Central memory CD8-positive, alpha-beta T cell (primary cell): ENCODE measurements around the gene CNTNAP2.
"Not testable (repeated sequence)": the region's sequence is repeated elsewhere in the genome, so short reads cannot be mapped to it uniquely, and the experiment has no call there.

Experiments
- ATAC-seq: fragments of 150-1000 bp; cut with Tn5 transposase; replicated peaks from 2 replicates; pipeline ENCODE4 v1.10.0; 2022; ENCODE audit warnings: mild to moderate bottlenecking, moderate FRiP score, moderate number of reproducible peaks; ENCODE audit not compliant: poor library complexity, severe bottlenecking; ENCODE audit errors: extremely low read depth
- DNase-seq, 2 donors: peaks; one replicate each; pipeline ENCODE4 v3.0.0; 2021; ENCODE audit warnings: low spot score in 2 of 2
- H3K27ac Mint-ChIP-seq: one replicate; pipeline ENCODE4 v1.8.0; 2022; ENCODE audit warnings: low read depth, mild to moderate bottlenecking, moderate library complexity, mixed read lengths
- H3K27me3 Mint-ChIP-seq: one replicate; pipeline ENCODE4 v1.8.0; 2022; ENCODE audit warnings: mixed read lengths
- H3K36me3 Mint-ChIP-seq: one replicate; pipeline ENCODE4 v1.8.0; 2022; ENCODE audit warnings: mild to moderate bottlenecking, moderate library complexity, mixed read lengths; ENCODE audit not compliant: insufficient read depth
- H3K4me1 Mint-ChIP-seq: one replicate; pipeline ENCODE4 v1.8.0; 2022; ENCODE audit warnings: mixed read lengths
- H3K4me3 Mint-ChIP-seq: one replicate; pipeline ENCODE4 v1.8.0; 2022; ENCODE audit warnings: mild to moderate bottlenecking, moderate library complexity, mixed read lengths
- H3K9me3 Mint-ChIP-seq: one replicate; pipeline ENCODE4 v1.8.0; 2022; ENCODE audit warnings: mixed read lengths

The CNTNAP2 gene

DNA sequence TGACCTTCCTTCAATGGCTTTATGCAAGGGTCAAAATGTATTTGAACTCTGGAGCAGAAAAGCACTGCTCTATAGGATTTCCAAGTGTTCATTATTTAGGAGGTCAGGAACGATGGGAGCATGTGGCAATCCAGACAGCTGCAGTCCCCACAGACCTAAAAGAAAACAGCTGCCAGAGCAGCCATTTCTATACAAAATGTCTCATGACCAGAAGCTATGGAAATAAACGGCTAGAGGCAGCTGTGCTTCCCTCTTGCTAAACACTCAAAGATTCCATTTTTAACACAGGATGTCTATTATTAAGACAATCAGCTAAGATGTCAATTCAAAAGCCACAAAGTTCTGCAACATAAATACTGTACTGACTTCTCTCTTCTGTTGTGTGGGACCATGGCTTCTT, 1594.8 kb downstream of the CNTNAP2 start:
- Mint-ChIP-seq H3K4me3 (no peak overlapping the region), H3K27ac (no peak overlapping the region), H3K4me1 (no peaks in the 10 kb centered on the region), H3K36me3 (no peaks in the 10 kb centered on the region), H3K9me3 (peaks cover 29% of the 10 kb centered on the region), H3K27me3 (no peaks in the 10 kb centered on the region)
- ATAC-seq (no peak), DNase-seq (no peak)

GRCh38 chr7:147721962-147722830, 1605.6 kb downstream of the CNTNAP2 start:
- no peak overlapping the region for H3K4me3 Mint-ChIP-seq
- H3K4me1 Mint-ChIP-seq, result no peaks in the 10 kb centered on the region
- DNase-seq (no peak), ATAC-seq (no peak)
- no peak overlapping the region for H3K27ac Mint-ChIP-seq
- H3K9me3 Mint-ChIP-seq, result peaks cover 12% of the 10 kb centered on the region
- no peaks in the 10 kb centered on the region for H3K36me3 Mint-ChIP-seq
- H3K27me3 Mint-ChIP-seq, result no peaks in the 10 kb centered on the region

- no peak overlapping the region for H3K4me3 Mint-ChIP-seq
- ATAC-seq (no peak), DNase-seq (no peak)
- H3K9me3 Mint-ChIP-seq, result peaks cover 12% of the 10 kb centered on the region
- no peaks in the 10 kb centered on the region for H3K27me3 Mint-ChIP-seq
- no peaks in the 10 kb centered on the region for H3K4me1 Mint-ChIP-seq
- no peaks in the 10 kb centered on the region for H3K36me3 Mint-ChIP-seq
- H3K27ac Mint-ChIP-seq, result no peak overlapping the region
These were observed 1606.9 kb downstream of the CNTNAP2 start for GRCh38 chr7:147723536-147723935.

DNA sequence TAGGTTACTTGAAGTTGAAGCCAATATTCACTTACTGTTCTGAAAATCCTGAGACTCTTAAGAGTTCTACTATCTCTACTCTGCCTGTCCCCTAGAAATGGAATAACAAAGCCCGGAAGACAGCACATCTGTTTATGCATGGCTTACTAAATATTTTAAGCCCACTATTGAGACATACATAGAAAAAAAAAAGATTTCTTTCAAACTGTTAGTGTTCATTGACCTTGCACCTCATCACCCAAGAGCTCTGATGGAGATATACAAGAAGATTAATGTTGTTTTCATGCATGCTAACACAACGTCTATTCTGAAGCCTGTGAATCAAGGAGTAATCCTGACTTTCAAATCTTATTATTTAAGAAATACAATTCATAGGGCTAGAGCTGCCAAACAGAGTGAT, 1614.7 kb downstream of the CNTNAP2 start:
- Mint-ChIP-seq H3K4me3 (no peak overlapping the region), H3K27ac (no peak overlapping the region), H3K36me3 (no peaks in the 10 kb centered on the region), H3K4me1 (no peaks in the 10 kb centered on the region), H3K27me3 (no peaks in the 10 kb centered on the region), H3K9me3 (peaks cover 21% of the 10 kb centered on the region)
- no peak for DNase-seq
- no peak for ATAC-seq

- H3K27ac Mint-ChIP-seq, result not testable (repeated sequence)
These were observed 1621.1 kb downstream of the CNTNAP2 start for GRCh38 chr7:147737559-147738214.

GRCh38 chr7:147742301-147742700, 1625.7 kb downstream of the CNTNAP2 start:
- Mint-ChIP-seq H3K4me3 (no peak overlapping the region), H3K36me3 (no peaks in the 10 kb centered on the region), H3K27ac (no peak overlapping the region), H3K9me3 (peaks cover 29% of the 10 kb centered on the region), H3K27me3 (no peaks in the 10 kb centered on the region), H3K4me1 (no peaks in the 10 kb centered on the region)
- DNase-seq (no peak), ATAC-seq (no peak)

More at GRCh38 chr7:147737559-147738214, 1621.1 kb downstream of the CNTNAP2 start:
- not testable (repeated sequence) for ATAC-seq, DNase-seq, H3K27me3 Mint-ChIP-seq, H3K4me1 Mint-ChIP-seq, H3K4me3 Mint-ChIP-seq, H3K36me3 Mint-ChIP-seq
- H3K9me3 Mint-ChIP-seq, result peaks cover 30% of the 10 kb centered on the region

GRCh38 chr7:147756300-147756699, 1639.7 kb downstream of the CNTNAP2 start:
- Mint-ChIP-seq H3K27me3 (no peaks in the 10 kb centered on the region), H3K36me3 (no peaks in the 10 kb centered on the region), H3K4me1 (no peaks in the 10 kb centered on the region), H3K27ac (no peak overlapping the region), H3K4me3 (no peak overlapping the region), H3K9me3 (peaks cover 14% of the 10 kb centered on the region)
- DNase-seq, result no peak
- no peak for ATAC-seq

DNA sequence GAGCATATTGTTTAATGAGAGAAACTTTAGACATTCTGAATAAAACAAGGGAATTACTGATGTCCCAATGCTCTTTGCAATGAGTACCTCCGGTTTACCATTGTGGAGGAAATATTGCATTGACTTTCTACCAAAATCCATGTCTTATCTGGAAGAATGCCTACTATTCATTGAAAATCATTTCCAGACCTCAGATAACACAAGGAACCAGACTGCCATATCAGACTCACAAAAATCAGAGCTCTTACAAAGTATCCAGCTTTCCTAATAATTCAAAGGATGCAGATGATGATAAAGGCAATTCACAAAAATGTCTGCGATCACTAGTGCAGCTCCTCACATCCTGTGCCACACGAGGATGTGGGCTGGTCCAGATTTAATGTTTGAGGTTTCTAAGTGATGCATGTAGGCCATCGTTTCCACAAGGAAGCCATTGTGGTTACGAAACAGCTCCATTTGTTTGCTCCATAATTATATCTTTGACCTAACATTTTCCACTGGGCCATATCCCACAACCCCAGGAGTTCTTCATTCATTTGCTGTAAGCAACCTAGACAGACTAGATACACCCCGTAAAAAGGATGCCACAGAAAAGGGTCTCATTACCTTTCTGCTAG, 1642.8 kb downstream of the CNTNAP2 start:
- H3K36me3 Mint-ChIP-seq, result no peaks in the 10 kb centered on the region
- no peak overlapping the region for H3K4me3 Mint-ChIP-seq
- H3K4me1 Mint-ChIP-seq, result no peaks in the 10 kb centered on the region
- no peak overlapping the region for H3K27ac Mint-ChIP-seq
- no peaks in the 10 kb centered on the region for H3K27me3 Mint-ChIP-seq
- DNase-seq (no peak), ATAC-seq (no peak)
- H3K9me3 Mint-ChIP-seq, result peaks cover 21% of the 10 kb centered on the region

DNA sequence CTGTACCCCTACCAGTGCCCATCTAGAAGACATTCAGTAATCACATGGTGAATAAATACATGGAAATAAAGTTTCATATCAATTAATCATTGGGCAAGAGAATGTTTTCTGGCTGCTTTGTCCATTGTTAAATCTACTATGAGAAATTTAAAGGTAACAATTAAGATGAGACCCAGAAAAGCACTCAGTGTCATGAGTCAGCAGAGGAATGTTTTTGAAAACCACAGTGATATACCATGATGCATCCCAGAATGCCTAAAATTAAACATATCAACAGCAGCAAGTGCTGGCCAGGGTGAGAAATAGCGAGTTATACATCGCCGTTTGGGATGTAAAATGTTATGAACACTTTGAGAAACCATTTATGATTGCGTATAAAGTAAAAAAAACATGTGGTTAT, 1648.7 kb downstream of the CNTNAP2 start:
- no peak for DNase-seq
- no peak overlapping the region for H3K27ac Mint-ChIP-seq
- no peak for ATAC-seq
- H3K4me3 Mint-ChIP-seq, result no peak overlapping the region
- H3K36me3 Mint-ChIP-seq, result no peaks in the 10 kb centered on the region
- H3K27me3 Mint-ChIP-seq, result no peaks in the 10 kb centered on the region
- H3K9me3 Mint-ChIP-seq, result peaks cover 10% of the 10 kb centered on the region
- H3K4me1 Mint-ChIP-seq, result no peaks in the 10 kb centered on the region

GRCh38 chr7:147771344-147771743, 1654.7 kb downstream of the CNTNAP2 start:
- H3K27ac Mint-ChIP-seq, result no peak overlapping the region
- ATAC-seq (no peak), DNase-seq (no peak)
- H3K4me3 Mint-ChIP-seq, result no peak overlapping the region
- H3K27me3 Mint-ChIP-seq, result no peaks in the 10 kb centered on the region
- no peaks in the 10 kb centered on the region for H3K4me1 Mint-ChIP-seq
- H3K9me3 Mint-ChIP-seq, result peaks cover 12% of the 10 kb centered on the region
- no peaks in the 10 kb centered on the region for H3K36me3 Mint-ChIP-seq

DNA sequence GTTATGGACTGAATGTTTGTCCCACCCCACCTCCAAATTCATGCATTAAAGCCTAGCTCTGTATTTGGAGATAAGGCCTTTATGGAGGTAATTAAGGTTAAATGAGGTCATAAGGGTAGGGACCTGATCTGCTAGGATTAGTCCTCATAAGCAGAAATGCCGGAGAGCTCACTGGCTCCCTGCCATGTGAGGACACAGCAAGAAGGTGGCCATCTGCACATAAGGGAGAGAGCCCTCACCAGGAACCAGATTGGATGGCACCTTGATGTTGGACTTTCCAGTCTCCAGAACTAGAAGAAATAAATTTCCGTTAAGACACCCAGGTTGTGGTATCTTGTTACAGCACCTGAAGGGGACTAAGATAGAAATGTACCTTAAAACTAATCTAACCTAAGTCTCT, 1657.9 kb downstream of the CNTNAP2 start:
- H3K4me3 Mint-ChIP-seq, result no peak overlapping the region
- no peak for DNase-seq
- peaks cover 12% of the 10 kb centered on the region for H3K9me3 Mint-ChIP-seq
- no peak for ATAC-seq
- no peaks in the 10 kb centered on the region for H3K27me3 Mint-ChIP-seq
- H3K27ac Mint-ChIP-seq, result no peak overlapping the region
- H3K36me3 Mint-ChIP-seq, result no peaks in the 10 kb centered on the region
- no peaks in the 10 kb centered on the region for H3K4me1 Mint-ChIP-seq

DNA sequence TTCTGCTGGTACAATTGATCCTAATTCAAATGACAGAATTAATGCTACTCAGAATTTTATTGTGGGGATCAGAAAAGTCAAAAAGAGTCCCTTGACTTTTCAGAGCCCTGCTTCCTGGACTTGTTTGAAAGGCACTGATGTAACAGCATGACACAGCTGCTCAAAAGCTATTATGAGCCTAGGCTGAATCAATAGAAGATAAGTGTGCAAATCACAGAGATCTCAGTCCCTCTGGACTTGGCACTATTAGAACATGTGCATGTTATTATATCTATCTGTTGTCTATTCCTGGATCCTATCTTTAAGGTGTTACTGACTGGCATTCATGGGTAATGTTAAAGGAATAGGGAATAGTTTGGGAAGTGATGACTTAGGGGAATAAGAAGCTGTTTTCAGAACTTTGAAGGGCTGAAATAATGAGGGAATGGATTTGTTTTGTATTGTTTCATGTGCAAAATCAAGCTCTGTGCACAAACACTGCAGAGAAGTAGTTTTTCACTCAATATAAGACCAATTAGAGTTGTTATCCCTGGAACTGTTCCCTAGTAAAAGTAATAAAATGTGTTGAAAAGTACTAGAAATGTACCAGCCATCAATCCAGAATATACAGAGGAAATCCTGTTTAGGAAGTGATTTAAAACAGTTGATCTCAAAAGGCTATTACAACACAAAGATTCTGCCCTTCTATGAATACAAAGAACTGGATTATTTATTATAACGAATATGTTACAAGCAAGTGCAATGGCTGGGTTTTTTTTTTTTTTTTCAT, 1659.1 kb downstream of the CNTNAP2 start:
- Mint-ChIP-seq H3K27me3 (no peaks in the 10 kb centered on the region), H3K4me3 (no peak overlapping the region), H3K27ac (no peak overlapping the region), H3K9me3 (peaks cover 12% of the 10 kb centered on the region), H3K36me3 (no peaks in the 10 kb centered on the region), H3K4me1 (no peaks in the 10 kb centered on the region)
- ATAC-seq (no peak), DNase-seq (no peak)
